ENCODE data around the gene CCT7.
A peak's percentile ranks its signal among the peaks of the same experiment; 100 is the strongest.

The CCT7 gene

GRCh38 chr2:73267008-73267407 is 32.9 kb downstream of the CCT7 start:
- TF ChIP-seq, protein P1, sequence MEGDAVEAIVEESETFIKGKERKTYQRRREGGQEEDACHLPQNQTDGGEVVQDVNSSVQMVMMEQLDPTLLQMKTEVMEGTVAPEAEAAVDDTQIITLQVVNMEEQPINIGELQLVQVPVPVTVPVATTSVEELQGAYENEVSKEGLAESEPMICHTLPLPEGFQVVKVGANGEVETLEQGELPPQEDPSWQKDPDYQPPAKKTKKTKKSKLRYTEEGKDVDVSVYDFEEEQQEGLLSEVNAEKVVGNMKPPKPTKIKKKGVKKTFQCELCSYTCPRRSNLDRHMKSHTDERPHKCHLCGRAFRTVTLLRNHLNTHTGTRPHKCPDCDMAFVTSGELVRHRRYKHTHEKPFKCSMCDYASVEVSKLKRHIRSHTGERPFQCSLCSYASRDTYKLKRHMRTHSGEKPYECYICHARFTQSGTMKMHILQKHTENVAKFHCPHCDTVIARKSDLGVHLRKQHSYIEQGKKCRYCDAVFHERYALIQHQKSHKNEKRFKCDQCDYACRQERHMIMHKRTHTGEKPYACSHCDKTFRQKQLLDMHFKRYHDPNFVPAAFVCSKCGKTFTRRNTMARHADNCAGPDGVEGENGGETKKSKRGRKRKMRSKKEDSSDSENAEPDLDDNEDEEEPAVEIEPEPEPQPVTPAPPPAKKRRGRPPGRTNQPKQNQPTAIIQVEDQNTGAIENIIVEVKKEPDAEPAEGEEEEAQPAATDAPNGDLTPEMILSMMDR (IDR thresholded peaks at IDR 0.05; ENCODE audit: extremely low read depth, missing control alignments): no peak
- DNase-seq (ENCODE audit: low spot score): no peak

DNA sequence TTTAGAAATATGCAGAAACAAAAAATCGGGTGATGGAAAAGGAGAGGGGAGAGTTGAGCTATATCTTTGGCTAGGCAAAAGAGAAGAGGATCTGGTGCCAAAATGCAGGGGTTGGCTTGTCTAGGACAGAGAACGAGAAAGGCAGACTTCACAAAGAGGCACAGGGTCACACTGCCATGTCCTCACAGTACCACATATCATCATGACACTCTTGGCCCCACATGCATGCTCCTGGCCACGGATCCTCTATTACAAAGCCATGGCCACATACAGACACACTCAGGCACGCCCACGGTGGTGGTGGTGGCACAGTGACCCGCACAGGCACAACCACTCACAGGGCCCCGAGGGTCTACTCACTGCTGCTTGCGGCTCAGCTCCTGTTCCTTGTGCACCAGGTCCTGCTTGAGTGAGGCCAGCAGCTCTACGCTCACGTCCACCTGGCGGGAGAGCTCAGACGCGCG is 34.3 kb downstream of the CCT7 start:
- peak; percentile 49 for DNase-seq (ENCODE audit: low spot score)
- TF ChIP-seq, protein P1 (IDR thresholded peaks at IDR 0.05; ENCODE audit: extremely low read depth, missing control alignments): no peak

GRCh38 chr2:73268830-73269685 is 35.0 kb downstream of the CCT7 start:
- TF ChIP-seq, protein P1 (IDR thresholded peaks at IDR 0.05; ENCODE audit: extremely low read depth, missing control alignments): no peak
- DNase-seq (ENCODE audit: low spot score): peak; percentile 98

DNA sequence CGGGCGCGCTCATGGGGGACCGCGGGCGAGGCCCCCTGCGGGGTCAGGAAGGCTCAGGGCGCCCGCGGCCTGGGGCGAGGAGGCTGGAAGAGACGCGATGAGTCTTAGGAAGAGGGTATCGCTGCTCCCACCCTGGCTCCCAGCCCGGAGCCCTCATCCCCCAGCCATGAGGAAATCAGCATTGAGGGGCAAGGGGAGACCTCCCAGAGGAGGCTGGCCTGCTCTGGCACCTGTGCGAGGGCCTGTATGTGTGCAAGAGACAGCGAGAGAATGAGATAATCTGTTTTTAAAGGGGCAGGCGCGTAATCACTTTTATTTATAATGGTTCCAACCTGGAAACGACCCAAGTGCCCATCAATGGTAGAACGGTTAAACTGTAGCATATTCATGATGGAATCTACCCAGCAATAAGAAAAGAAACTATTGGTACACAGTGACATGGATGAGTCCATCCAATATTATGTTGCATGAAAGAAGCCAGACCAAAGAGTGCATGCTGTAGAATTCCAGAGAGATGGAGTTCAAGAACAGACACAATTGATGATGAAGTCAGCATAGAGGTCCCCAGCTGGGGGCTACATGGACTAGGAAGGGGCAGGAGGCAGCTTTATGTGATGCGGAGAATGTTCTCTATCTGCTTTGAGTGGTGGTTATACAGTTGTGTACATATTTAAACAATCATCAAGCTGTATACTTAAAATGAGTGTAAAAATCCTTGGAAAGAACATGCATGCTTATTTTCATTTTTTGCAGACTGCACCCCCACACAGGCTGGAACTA is 35.8 kb downstream of the CCT7 start:
- TF ChIP-seq, protein P1 (IDR thresholded peaks at IDR 0.05; ENCODE audit: extremely low read depth, missing control alignments): no peak
- DNase-seq (ENCODE audit: low spot score): no peak

GRCh38 chr2:73272270-73272669 is 38.2 kb downstream of the CCT7 start:
- TF ChIP-seq, protein P1 (IDR thresholded peaks at IDR 0.05; ENCODE audit: extremely low read depth, missing control alignments): no peak
- DNase-seq (ENCODE audit: low spot score): no peak

DNA sequence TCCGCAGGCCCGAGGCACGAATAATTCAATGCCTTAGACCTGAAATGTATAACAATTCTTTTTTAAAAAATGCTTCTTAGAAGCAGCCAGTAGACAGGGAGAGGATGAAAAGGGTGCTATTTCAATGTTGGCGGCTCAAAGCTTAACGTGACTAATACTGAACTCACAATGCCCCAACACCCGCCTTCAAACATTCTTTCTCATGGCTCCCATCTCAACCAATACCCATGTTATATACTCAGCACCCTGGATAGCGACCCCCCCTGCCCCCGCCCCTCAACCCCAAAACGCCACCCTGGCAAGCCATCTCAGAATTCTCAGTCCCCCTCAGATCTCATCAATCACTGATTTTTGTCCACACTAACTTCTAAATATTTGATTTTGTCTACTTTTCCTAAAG is 45.7 kb downstream of the CCT7 start:
- TF ChIP-seq, protein P1 (IDR thresholded peaks at IDR 0.05; ENCODE audit: extremely low read depth, missing control alignments): no peak
- no peak for DNase-seq (ENCODE audit: low spot score)

DNA sequence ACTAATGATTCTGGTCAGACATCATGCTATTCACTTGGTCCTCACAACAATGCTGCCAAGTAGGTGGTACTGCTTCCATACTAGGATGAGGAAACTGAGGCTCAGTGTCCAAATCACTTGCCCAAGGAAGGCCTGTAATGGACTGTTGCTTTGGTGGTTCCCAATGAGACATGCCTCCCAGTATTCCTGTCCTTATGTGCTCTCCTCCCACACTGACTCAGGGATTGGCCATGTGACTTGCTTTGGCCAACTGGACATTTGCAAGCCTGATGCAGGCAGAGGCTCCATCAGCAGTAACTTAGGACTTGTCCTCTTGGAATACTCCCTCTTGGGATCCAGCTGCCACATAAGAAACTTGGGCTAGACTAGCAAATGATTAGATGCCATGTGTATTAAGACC is 47.1 kb downstream of the CCT7 start:
- no peak for DNase-seq (ENCODE audit: low spot score)
- TF ChIP-seq, protein P1 (IDR thresholded peaks at IDR 0.05; ENCODE audit: extremely low read depth, missing control alignments): no peak

All from GM20000 (cell line).